HG03064 (cell line): ENCODE data around the gene TCAIM.

Experiments used
- ATAC-seq: cut with Tn5 transposase; IDR thresholded peaks from one replicate; pipeline ENCODE4 v1.9.1; 2021; ENCODE audit warnings: low read depth; ENCODE audit not compliant: unreplicated experiment

Gene TCAIM

GRCh38 chr3:44338010-44338827 is at the start of gene TCAIM:
TCAIM (plus strand) TSS chr3:44338766; CDS start chr3:44354783, 16,017 bp downstream.
- peak; percentile 93 for ATAC-seq

- ATAC-seq, result no peak
Observed at GRCh38 chr3:44289882-44290462, 48.6 kb upstream of the TCAIM start.

GRCh38 chr3:44292276-44292675 is 46.3 kb upstream of the TCAIM start:
- no peak for ATAC-seq

- no peak for ATAC-seq
Observed at GRCh38 chr3:44292947-44293346, 45.6 kb upstream of the TCAIM start.

- no peak for ATAC-seq
Observed at GRCh38 chr3:44297255-44297654, 41.3 kb upstream of the TCAIM start.

GRCh38 chr3:44301746-44302145 is 36.8 kb upstream of the TCAIM start:
- ATAC-seq, result no peak

- ATAC-seq, result no peak
Observed at GRCh38 chr3:44309500-44309899, 29.1 kb upstream of the TCAIM start.

- ATAC-seq, result no peak
Observed at GRCh38 chr3:44318891-44319311, 19.7 kb upstream of the TCAIM start.

- ATAC-seq, result no peak
Observed at GRCh38 chr3:44321335-44321734, 17.2 kb upstream of the TCAIM start.

- no peak for ATAC-seq
Observed at GRCh38 chr3:44323341-44323955, 15.1 kb upstream of the TCAIM start.

GRCh38 chr3:44324584-44324983 is 14.0 kb upstream of the TCAIM start:
- no peak for ATAC-seq

- no peak for ATAC-seq
Observed at GRCh38 chr3:44326019-44326418, 12.5 kb upstream of the TCAIM start.

- no peak for ATAC-seq
Observed at GRCh38 chr3:44326515-44326914, 12.1 kb upstream of the TCAIM start.

- no peak for ATAC-seq
Observed at GRCh38 chr3:44329946-44330345, 8.6 kb upstream of the TCAIM start.

- no peak for ATAC-seq
Observed at GRCh38 chr3:44330444-44330843, 8.1 kb upstream of the TCAIM start.

GRCh38 chr3:44334326-44334725 is 4.2 kb upstream of the TCAIM start:
- no peak for ATAC-seq

- ATAC-seq, result no peak
Observed at GRCh38 chr3:44337248-44337785, 1.2 kb upstream of the TCAIM start.

- no peak for ATAC-seq
Observed at GRCh38 chr3:44338828-44339127, 212 bp downstream of the TCAIM start.

GRCh38 chr3:44339181-44340057 is 853 bp downstream of the TCAIM start:
- ATAC-seq, result no peak

- ATAC-seq, result no peak
Observed at GRCh38 chr3:44340058-44340395, 1.5 kb downstream of the TCAIM start.
